ENCODE measurements around the gene FAM13A.

- no peak for TF ChIP-seq CTCF (IDR thresholded peaks at IDR 0.05)
- TF ChIP-seq POLR2A (IDR thresholded peaks at IDR 0.05): no peak
Measured at GRCh38 chr4:88813013-88813412, 244.0 kb downstream of the FAM13A start.
